IPS-18a (cell line): ENCODE results near the gene ALDH9A1.
"Not testable (repeated sequence)": the region's sequence is repeated elsewhere in the genome, so short reads cannot be mapped to it uniquely, and the experiment has no call there.

Experiments used
- H3K27ac ChIP-seq: one replicate; pipeline ENCODE4 v1.5.1; 2013; ENCODE audit warnings: low read length
- H3K27me3 ChIP-seq: one replicate; pipeline ENCODE4 v1.6.1; 2013; ENCODE audit warnings: mild to moderate bottlenecking, low read length; ENCODE audit not compliant: control insufficient read depth, insufficient read depth
- H3K36me3 ChIP-seq: one replicate; pipeline ENCODE4 v1.6.1; 2013; ENCODE audit warnings: low read depth, low read length; ENCODE audit not compliant: control insufficient read depth
- H3K4me1 ChIP-seq: one replicate; pipeline ENCODE4 v1.6.1; 2013; ENCODE audit warnings: low read depth, low read length; ENCODE audit not compliant: control insufficient read depth
- H3K4me3 ChIP-seq: one replicate; pipeline ENCODE4 v1.5.1; 2013; ENCODE audit warnings: low read length
- H3K9ac ChIP-seq: one replicate; pipeline ENCODE4 v1.6.1; 2013; ENCODE audit warnings: mild to moderate bottlenecking, low read length, moderate library complexity
- H3K9me3 ChIP-seq: one replicate; pipeline ENCODE4 v1.6.1; 2013; ENCODE audit warnings: low read depth, low read length; ENCODE audit not compliant: control insufficient read depth

The ALDH9A1 gene

DNA sequence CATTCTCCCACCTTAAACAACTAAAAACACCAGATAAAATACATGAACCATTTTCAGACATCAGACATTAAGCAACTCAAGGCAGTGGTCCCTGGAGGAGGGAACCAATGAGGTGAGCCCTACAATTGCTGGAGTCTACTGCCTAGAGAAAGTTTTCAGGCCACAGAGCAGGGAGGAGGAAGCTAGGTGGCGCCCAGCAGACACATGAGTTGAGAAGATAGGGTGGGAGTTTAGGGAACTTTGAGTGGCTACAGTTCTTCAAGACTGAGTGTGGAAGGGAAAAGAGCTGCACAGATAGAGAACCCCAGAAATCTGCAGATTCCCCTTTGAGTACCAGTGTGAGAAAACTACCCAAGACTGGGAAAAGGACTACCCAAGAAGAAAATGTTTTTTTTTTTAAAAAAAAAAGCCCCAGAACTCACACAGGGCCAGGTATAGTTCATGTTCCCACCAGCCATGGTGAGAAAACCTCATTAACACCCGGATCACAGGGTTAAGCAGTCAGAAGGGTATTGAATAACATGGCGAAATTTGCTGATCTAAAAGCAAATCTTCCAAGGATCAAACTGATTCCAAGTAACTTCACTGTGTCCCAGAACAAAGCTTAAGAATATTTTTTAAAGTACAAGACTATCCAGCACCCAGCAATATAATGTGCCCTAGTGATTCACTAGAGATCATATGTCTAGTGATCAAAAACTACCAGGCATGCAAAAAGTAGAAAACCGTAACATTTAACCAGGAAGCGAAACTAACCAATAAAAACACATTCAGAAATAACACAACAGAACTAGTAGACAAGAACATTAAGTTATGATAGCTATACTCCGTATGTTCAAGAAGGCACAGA is 12.0 kb downstream of the ALDH9A1 start:
- no peaks in the 10 kb centered on the region for H3K4me1 ChIP-seq
- H3K9me3 ChIP-seq = no peaks in the 10 kb centered on the region
- H3K9ac ChIP-seq = no peak overlapping the region
- H3K27me3 ChIP-seq = no peaks in the 10 kb centered on the region
- H3K27ac ChIP-seq = no peak overlapping the region
- H3K4me3 ChIP-seq = no peak overlapping the region
- peaks cover 16% of the 10 kb centered on the region for H3K36me3 ChIP-seq

DNA sequence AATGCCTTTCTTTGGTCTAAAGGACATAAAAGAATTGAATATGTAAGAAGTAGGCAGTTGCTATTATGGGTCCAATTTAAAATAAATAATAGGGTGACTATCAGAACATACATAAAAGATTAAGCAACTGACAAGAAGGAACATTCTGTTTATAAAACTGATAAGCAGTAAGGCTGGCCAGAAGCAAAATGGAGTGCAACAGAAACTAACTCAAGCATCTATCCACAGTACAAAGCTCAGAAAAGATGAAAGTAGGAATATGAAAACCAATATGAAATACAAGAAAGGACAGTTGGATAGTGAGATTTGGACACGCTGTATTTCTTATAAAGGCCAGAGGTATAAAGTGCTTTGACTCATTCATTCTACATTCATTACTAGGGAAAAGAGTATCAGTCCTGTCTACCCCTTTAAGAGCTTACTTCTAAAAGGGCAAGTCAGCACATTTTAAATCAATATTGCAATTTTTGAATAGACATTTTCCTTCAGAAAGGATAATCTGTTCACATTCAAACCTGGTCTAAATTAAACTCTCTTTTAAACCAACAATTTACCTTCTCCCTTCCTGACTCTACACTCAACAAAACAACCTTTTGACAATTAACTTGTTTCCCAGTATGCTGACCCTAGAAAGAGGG is 14.4 kb downstream of the ALDH9A1 start:
- no peaks in the 10 kb centered on the region for H3K9me3 ChIP-seq
- H3K27me3 ChIP-seq = no peaks in the 10 kb centered on the region
- H3K27ac ChIP-seq = no peak overlapping the region
- no peaks in the 10 kb centered on the region for H3K4me1 ChIP-seq
- no peak overlapping the region for H3K9ac ChIP-seq
- peaks cover 18% of the 10 kb centered on the region for H3K36me3 ChIP-seq
- no peak overlapping the region for H3K4me3 ChIP-seq

DNA sequence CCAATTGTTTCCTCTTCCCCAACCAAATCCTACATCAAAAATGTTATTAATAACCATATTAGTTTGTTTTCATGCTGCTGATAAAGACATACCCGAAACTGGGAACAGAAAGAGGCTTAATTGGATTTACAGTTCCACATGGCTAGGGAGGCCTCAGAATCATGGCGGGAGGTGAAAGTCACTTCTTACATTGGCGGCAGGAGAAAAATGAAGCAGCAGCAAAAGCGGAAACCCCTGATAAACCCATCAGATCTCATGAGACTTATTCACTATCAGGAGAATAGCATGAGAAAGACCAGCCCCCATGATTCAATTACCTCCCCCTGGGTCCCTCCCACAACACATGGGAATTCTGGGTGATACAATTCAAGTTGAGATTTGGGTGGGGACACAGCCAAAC is 17.6 kb downstream of the ALDH9A1 start:
- not testable (repeated sequence) for H3K9ac ChIP-seq, H3K4me3 ChIP-seq, H3K27ac ChIP-seq, H3K27me3 ChIP-seq, H3K9me3 ChIP-seq, H3K4me1 ChIP-seq
- H3K36me3 ChIP-seq = peaks cover 36% of the 10 kb centered on the region

DNA sequence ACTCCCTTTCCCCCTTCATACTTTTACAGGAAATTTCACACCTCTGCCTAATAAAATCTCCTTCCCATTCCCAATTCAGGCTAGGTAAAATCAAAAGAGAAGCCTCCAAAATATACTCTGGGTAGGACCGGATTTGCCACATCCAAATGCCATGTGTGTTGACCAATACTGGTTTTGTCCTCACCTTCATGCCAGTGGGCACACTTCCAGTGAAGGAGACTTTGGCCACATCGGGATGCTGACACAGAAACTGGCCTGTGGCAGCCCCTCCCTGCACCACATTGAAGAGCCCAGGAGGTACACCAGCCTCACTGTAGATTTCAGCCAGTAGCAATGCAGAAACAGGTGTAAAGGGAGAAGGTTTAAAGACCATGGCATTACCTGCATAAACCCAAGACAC is 18.1 kb downstream of the ALDH9A1 start:
- Histone ChIP-seq H3K9me3 (no peaks in the 10 kb centered on the region), H3K9ac (no peak overlapping the region), H3K36me3 (peaks cover 37% of the 10 kb centered on the region), H3K27ac (no peak overlapping the region), H3K4me1 (no peaks in the 10 kb centered on the region), H3K4me3 (no peak overlapping the region), H3K27me3 (no peaks in the 10 kb centered on the region)

DNA sequence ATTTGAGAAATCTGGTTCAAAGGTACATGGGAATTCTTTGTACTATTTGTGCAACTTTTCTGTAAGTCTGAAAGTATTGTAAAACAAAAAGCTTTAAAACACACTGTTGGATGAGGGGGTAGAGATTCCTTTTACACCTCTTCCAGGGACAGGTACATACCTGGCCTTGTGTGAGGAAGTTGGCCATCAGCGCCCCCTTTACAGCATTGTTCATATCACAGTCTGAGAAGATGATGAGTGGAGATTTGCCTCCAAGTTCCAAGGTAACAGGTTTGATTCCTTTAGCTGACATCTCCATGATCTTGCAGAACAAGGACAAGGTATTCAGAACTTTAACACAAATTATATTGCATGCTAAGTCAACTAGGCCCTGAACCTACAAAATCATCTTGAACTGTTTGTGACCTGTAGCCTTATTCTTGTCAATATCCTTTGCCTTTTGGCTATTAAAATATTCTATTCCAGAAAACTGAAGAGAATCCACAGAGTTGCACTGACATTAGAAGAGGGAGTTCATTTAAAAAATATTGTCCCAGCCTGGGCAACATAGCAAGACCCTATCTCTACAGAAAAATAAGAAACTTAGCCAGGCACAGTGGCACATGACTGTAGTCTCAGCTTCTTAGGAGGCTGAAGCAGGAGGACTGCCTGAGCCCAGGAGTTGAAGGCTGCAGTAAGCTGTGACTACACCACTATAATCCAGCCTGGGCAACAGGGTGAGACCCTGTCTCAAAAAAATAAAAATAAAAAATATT is 18.9 kb downstream of the ALDH9A1 start:
- Histone ChIP-seq H3K9ac (no peak overlapping the region), H3K36me3 (peaks cover 35% of the 10 kb centered on the region), H3K4me1 (no peaks in the 10 kb centered on the region), H3K27ac (no peak overlapping the region), H3K9me3 (no peaks in the 10 kb centered on the region), H3K4me3 (no peak overlapping the region), H3K27me3 (no peaks in the 10 kb centered on the region)

DNA sequence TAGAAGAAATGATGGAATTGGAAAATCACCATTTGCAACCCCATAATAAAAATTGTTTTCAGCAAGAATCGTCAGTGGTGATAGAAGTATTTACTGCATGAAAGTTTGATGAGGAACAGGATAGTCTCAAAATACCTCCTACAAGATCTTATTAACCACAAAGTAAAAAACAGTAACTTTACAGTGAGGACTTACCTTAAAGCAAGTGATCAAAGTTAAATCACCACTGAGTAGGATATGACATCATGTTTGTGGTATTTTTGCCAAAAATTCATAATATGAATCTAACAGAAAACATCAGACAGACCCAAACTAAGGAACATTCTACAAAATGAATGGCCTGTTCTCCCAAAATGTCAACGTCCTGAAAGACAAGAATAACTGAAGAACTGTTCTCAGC is 19.9 kb downstream of the ALDH9A1 start:
- H3K4me1 ChIP-seq = no peaks in the 10 kb centered on the region
- H3K27ac ChIP-seq = no peak overlapping the region
- H3K9me3 ChIP-seq = no peaks in the 10 kb centered on the region
- no peaks in the 10 kb centered on the region for H3K27me3 ChIP-seq
- peaks cover 35% of the 10 kb centered on the region for H3K36me3 ChIP-seq
- no peak overlapping the region for H3K4me3 ChIP-seq
- no peak overlapping the region for H3K9ac ChIP-seq

DNA sequence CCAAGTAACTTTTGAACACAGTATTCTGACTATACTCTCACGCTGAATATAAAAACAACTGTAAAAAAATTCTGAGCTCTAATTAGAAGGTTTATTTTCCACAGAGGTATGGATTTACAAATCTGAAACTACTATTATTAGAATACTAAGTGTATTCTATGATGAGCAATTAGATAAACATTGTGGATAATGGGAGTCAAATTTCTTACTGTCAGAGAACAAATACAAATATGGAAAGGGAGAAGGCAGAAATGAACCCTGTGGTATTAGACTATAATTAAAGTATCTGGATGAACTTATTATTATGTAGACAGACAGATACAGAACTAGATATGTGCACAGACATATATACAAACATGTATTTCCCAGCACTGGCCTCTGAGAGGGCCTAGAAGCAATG is 22.6 kb downstream of the ALDH9A1 start:
- no peak overlapping the region for H3K9ac ChIP-seq
- H3K36me3 ChIP-seq = peaks cover 26% of the 10 kb centered on the region
- H3K9me3 ChIP-seq = no peaks in the 10 kb centered on the region
- no peak overlapping the region for H3K27ac ChIP-seq
- H3K4me1 ChIP-seq = no peaks in the 10 kb centered on the region
- no peak overlapping the region for H3K4me3 ChIP-seq
- no peaks in the 10 kb centered on the region for H3K27me3 ChIP-seq

DNA sequence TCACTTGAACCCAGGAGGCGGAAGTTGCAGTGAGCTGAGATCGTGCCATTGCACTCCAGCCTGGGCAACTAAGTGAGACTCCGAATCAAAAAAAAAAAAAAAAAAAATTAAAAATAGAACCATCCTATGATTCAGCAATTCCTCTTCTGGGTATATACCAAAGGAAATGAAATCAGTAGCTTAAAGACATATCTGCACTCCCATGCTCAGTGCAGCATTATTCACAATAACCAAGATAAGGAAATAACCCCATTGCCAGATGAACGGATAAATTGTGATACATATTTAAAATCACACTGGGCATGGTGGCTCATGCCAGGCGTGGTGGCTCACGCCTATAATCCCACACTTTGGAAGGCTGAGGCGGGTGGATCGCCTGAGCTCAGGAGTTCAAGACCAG is 23.8 kb downstream of the ALDH9A1 start:
- Histone ChIP-seq H3K9me3 (no peaks in the 10 kb centered on the region), H3K36me3 (peaks cover 26% of the 10 kb centered on the region), H3K27ac (no peak overlapping the region), H3K27me3 (no peaks in the 10 kb centered on the region), H3K4me3 (no peak overlapping the region), H3K4me1 (no peaks in the 10 kb centered on the region), H3K9ac (no peak overlapping the region)

DNA sequence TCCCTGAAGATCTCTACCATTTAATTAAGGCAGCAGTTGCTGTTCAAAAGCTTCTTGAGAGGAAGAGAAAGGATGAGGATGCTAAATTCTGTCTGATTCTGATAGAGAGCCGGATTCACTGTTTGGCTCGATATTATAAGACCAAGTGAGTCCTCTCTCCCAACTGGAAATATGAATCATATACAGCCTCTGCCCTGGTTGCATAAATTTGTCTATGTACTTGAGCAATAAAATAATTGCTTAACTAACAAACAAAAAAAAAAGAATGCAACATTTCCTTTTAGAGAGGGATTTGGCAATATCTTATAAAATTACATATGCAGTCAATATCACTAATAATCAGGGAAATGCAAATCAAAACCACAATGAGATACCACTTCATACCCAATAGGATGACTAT is 26.8 kb downstream of the ALDH9A1 start:
- Histone ChIP-seq H3K27ac (no peak overlapping the region), H3K4me3 (no peak overlapping the region), H3K9me3 (no peaks in the 10 kb centered on the region), H3K9ac (no peak overlapping the region), H3K4me1 (no peaks in the 10 kb centered on the region), H3K27me3 (no peaks in the 10 kb centered on the region), H3K36me3 (peaks cover 32% of the 10 kb centered on the region)

DNA sequence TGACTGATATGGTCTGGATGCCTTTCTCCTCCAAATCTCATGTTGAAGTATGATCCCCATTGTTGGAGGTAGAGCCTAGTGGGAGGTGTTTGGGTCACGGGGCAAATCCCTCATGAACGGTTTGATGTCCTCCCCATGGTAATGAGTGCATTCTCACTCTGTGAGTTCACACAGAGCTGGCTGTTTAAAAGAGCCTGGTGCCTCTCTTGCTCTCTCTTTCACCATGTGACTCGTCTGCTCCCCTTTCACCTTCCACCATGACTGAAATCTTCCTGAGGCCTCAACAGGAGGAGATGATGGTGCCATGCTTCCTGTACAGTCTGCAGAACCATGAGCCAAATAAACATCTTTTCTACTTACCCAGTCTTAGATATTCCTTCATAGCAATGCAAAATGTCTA is 30.2 kb downstream of the ALDH9A1 start:
- Histone ChIP-seq H3K4me3 (no peak overlapping the region), H3K27ac (no peak overlapping the region), H3K9ac (no peak overlapping the region), H3K9me3 (no peaks in the 10 kb centered on the region), H3K4me1 (no peaks in the 10 kb centered on the region), H3K36me3 (peaks cover 50% of the 10 kb centered on the region), H3K27me3 (no peaks in the 10 kb centered on the region)

DNA sequence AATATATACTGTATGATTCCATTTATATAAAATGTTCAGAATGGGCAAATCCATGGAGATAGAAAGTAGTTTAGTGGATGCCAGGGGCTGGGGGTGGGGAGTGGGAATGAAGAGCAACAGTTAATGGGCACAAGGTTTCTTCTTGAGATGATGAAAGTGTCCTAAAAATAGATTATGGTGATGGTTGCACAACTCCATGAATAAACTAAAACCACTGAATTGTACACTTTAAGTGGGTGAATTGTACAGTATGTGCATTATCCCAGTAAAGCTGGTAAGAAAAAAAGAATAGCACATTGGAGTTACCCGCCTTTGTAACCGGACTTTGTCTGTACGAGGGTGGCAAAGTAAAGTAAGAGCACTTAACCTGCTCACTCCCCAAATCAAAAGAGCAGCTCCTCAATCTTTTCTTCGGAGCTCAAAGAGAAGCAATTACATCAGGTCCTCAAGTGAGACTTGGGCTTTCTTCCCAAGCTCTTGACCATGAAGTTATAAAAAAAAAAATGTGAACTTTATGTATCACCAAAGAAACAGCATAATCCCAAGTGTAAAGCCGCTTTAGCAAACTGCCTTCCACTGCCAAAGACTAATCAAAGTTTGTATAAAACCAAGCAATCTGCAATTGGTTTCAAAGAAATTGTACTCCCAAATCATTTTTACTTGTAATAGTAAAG is 32.1 kb downstream of the ALDH9A1 start:
- Histone ChIP-seq H3K4me3 (no peak overlapping the region), H3K9ac (no peak overlapping the region), H3K27me3 (no peaks in the 10 kb centered on the region), H3K4me1 (no peaks in the 10 kb centered on the region), H3K9me3 (no peaks in the 10 kb centered on the region), H3K36me3 (peaks cover 67% of the 10 kb centered on the region), H3K27ac (no peak overlapping the region)
